HT1080 (cell line): ENCODE results near the gene PLD5. TPM values are rescaled to one million over a fixed set of nuclear protein-coding genes. Genes with fewer than 3 reads are reported as not detected.
A peak's percentile ranks its signal among the peaks of the same experiment; 100 is the strongest.

Source experiments
- DNase-seq: peaks from one replicate; pipeline ENCODE4 v3.0.0-alpha.2; 2015; ENCODE audit warnings: low read depth
- polyA plus RNA-seq, 2 experiments: library from polyadenylated mRNA; depleted of rRNA; stranded (reverse); fragments of >200 nt; gene quantifications; 2 replicates each; pipeline ENCODE4 v1.2.3, GENCODE V29; 2015
- total RNA-seq: library from RNA; depleted of rRNA; stranded (reverse); fragments of >200 nt; shearing (Covaris generic); gene quantifications from 2 replicates; pipeline ENCODE4 v1.2.3, GENCODE V29; 2014; rRNA removed

The PLD5 gene
- 0.33 and 1.2 TPM in 2 replicates for total RNA-seq
- polyA plus RNA-seq (2015; cell fraction: cytosol; rRNA removed) = 0.09 and 0.21 TPM in 2 replicates
- 0.11 TPM in 1 of 2 replicates, not detected in the other for polyA plus RNA-seq (2015; cell fraction: nucleus; rRNA removed)

DNA sequence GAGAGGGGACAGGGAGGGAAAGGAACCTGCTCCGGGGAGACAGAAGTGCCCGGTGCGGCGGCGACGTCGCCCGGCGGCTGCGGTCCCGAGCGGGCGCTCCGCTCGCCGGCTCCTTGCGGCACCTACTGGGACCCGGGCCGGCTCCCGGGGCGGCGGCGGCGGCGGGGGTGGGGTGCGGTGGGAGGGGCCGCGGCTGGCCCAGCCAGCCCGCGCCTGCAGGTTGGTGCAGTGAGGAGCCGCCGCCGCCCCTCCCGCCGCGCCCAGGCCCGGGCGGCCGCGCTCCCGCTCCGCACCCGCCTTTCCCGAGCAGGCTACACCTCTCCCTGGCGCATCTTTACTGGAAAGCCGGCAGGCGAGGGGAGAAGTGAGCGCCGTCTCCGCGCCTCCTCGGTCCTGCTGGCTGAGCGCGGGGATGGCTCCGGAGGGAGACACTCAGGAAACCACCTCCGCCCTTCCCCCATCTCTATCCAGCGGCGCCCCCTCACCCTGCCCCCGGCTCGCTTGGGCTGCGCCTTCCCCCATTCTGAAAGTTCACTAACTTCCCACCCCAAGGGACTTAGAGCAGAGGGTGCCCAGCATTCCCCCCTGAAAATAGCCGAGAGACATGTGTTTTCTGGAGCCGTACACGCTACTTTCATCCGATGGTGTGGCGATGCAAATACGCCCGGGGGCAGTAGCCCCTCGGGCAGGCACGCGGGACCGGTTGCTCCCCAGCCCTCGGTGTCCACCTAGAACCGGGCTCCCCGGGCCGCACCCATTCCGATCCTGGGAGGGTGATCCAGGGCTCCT is at the start of gene PLD5:
Gene PLD5 (minus strand): TSS at position 127 of the 789 bp plus-strand sequence.
- DNase-seq = peak; percentile 46

DNA sequence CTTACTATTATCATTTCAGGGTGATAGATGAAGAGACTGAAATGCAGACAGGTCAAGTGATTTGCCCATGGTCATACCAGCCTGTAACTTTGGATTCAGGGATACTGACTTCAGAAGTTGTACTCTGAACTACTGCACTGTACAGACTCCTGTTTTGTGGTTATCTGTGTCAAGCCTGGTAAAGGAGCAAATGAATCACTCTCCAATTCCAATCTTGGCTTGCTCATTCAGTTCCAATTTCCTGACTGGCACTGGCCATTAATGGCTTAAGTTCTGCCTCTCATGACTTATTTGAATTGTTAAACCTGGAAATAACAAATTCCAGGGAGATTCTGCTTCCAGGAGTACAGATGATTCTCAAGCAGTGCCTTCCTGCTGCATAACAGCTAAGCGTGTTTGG is 45.4 kb upstream of the PLD5 start:
- DNase-seq = peak; percentile 81

DNA sequence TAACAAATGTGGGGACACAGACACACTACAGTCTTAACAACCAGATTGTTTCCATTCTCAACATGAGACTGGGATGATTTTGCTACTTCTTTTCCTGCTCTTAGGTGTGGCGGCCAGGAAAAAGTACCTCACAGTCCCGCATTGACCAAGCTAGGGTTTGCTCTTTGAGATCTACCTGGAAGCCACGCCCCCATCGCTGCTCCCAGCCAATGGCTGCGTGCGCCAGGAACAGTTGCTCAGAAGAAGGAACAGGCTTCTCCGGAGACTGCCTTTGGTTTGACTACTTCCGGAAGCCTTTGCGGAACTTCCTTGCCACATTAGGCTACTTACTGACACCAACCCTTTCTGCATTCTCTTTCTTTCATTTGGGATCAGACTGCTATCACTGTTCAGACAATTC is 44.2 kb upstream of the PLD5 start:
- DNase-seq = no peak

DNA sequence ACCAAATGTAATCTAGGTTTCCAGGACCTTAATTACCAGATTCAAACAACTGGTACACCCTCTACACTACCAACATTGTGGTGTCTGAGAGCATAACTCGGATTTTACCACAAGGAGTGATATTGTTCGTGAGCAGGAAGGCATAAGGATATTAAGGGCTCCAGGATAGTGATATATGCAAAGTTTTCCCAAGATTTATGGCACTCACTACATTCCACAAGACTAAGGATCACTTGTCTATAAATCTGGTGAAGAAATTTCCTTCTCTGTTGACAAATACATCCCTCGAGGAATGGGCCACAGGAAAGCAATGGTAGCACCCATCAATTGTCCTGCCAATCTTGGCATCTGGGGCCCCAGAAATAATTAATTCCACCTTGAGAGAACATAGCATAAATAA is 43.1 kb upstream of the PLD5 start:
- no peak for DNase-seq

DNA sequence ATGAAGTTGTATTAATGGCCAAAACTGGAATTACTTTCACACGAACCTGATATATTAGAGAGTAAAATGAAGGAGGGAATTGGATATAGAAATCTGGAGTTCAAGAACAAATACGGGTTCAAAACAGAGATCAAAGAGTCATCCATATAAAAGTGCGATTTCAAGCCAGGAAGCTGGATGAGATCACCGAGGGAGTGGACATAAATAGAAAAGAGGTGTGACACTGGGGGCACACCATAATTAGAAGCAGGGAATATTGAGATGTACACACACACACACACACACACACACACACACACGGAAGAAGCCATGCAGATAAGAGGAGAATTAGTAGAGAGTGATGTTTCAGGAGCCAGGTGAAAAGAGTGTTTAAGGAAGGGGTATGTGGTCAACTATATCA is 32.3 kb upstream of the PLD5 start:
- DNase-seq = no peak

DNA sequence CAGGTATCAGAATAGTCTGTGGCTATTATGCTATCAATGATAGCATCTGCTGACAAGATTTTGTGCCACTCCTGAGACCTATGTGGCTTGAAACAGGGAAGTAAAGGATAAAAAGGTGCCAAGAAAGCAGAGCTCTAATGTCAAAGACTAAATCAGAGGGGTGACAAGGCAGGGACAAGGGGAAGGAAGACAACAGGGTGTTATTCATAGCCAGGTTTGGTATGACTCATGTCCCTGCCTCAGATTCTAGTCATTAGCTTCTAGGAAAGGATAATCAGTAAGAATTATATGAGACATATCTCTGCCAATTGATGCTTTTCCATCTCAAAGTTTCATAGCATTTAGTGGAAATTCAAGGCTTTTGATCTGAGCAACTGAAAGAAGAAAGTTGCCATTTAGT is 31.8 kb upstream of the PLD5 start:
- DNase-seq = peak; percentile 74

DNA sequence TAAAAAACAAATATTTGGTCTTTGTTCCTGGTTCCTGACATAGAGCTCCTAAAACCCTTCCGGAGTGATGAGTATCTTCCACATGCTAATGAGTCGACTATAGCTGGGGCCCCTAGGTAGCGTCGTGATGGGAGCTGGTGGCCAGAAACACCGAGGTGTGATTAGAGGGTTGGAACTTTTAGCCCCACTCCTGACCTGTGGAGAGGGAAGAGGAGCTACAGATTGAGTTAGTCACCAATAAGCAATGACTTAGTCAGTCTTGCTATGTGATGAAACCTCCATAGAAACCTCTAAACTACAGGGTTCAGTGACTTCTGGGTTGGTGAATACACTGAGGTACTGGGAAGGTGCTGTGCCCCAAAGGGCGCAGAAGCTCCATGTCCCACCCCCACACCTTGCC is 30.1 kb upstream of the PLD5 start:
- DNase-seq = peak; percentile 61

DNA sequence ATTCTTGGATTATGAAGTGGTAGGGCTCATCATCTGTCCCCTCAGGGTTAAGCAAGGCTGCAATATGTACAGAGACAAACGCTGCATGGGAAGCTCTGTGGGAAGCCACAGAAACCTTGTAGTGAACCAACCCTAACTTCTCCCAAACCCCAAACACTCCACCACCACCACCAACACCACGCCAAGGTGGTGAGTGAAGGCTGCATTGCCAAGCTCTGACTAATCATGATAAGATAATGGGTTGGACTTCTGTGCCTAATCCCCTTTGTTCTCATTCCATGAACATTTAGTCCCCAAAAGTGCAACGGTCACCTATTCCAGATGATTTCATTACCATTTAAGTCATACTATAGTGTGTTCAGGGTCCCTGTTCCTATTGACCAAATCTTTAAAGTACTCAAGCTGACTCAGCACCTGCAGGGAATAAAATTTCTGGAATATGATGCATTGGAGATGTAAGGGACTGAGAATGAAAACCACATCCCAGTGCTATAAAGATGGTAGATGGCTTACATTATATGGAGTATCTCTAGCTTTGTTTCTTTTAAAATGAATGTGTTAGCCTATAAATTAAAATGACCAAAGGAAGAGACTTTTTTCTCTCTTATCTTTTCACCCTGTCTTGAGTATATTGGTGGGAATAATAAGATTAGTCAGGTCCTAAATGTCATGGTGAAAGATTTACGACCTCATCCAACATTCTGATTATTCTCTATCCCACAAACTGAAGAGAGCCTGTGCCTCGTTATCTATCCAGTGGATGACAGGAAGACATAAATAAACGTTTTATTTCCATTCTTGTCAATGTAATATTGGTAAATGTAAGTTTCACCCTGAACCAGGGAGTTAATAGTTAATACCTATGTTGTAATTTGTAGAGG is 22.6 kb upstream of the PLD5 start:
- peak; percentile 80 for DNase-seq

DNA sequence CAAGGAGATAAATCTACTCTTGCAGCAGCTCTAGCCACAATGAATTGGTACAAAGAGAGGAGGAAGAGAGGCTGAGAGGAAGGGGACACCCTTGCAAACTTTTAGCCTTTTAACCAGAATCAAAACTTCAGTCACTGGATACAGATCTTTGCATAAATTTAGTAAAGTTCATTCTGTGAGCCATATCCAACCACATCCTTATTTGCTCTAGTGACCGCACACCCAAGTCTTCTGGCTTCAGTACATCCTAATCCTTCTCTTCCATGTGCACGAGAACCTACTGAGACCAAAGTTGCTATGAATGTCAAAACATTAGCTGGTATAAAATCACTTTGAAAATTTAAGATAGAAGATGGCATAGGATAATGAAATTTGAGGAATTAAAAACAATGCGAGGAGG is 21.9 kb upstream of the PLD5 start:
- DNase-seq = peak; percentile 71

DNA sequence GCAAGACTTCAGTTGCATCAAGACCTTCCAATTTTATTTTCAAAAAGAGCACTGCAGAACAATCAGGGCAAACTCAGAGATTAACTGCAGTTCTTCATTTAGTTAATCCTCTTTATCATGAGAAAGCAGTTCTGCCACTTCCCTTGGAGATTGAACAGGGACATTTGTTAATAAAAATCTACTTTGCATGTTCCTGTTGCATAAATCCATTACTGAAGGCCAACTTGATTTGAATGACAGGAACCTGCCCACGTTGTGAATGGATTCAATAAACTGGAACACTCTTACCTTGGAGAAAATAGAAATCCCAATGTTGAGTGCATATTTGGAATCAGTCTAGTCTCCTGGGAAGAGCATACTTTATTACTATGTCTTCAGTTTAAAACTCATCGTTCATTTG is 19.6 kb upstream of the PLD5 start:
- no peak for DNase-seq

DNA sequence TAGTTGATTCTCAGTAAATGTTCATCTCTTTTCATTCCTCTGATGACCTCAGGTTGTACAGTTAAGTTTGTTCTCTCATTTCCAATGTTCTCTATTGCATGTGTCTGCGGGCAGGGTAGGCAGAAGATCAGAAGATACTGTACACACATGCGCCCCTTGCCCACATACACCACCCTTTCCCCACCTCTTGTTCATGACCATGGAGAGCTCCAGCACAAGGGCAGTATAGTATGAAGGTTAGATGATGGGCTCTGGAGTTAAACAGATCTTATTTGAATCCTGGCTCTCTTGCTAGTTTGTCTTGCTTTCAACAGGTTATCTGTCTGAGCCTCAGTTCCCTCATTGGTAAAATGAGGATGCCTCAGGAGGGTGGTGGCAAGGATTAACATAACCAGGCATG is 17.8 kb upstream of the PLD5 start:
- no peak for DNase-seq

DNA sequence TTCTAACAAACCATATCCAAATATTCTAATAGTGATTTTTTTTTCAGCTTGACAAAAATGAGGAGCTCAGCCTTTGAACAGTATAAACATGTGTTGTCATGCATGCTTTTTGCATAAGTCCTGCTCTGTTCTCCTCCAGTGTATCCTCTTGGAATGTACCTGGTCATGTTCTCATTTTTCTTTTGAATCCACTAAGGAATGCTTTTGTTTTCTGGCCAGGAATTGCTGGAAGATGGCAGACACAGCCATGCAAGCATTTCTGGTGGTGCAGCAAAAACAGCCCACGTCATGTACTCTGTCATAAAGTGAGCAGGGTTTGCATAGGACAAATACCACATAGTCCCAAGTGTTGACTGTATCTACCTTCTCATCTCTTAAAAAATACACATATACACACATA is 11.5 kb upstream of the PLD5 start:
- no peak for DNase-seq

DNA sequence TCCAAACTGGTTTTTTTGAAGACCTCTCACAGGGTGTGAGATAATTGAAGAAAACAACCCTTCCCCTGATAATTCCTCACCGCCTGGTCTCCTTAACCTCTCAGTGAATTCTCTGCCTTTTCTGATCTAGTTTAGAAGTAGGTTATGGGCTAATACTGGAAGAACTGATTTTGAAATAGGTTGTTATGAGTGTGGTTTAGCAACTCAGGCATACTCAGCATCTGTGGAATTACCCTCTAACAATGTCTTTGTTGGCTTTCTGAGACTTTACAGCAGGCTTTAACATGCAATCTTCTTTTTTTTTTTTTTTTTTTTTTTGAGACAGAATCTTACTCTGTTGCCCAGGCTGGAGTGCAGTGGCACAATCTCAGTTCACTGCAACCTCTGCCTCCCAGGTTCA is 10.3 kb upstream of the PLD5 start:
- no peak for DNase-seq

DNA sequence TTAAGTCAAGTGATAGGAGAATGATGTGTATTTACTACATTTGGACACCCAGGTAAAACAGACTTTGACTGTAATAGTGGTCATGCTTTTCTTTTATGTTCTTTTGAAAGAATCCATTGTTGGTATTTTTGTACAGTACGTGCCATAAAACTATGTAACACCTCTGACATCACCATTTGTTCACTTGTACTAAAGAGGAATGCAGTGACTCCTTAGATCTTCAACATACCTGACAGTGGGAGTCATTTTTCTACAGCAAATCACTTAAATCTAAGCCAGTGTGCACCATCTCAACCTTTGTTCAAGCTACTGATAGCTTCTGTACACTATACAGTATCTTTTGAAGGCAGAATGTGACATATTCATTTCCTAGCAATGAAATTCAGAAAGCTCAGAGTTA is 6.3 kb upstream of the PLD5 start:
- DNase-seq = peak; percentile 79

DNA sequence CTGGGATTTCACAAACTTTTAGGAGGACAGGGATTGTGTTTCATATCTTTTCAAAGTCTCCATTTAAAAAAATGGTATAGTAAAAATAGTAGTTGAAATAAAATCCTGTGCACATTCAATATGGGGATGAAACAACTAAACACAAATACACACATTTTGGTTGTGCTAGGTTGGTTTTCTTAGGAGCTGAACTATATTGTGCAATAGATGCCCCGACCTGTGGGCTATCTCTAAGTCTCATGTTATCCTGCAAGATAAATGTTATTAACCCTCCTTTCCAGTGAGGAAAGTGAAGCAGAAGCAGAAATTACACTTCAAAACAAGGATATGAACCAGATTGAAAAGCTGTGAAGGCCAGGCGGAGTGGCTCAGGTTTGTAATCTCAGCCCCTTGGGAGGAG is 1.3 kb upstream of the PLD5 start:
- no peak for DNase-seq

DNA sequence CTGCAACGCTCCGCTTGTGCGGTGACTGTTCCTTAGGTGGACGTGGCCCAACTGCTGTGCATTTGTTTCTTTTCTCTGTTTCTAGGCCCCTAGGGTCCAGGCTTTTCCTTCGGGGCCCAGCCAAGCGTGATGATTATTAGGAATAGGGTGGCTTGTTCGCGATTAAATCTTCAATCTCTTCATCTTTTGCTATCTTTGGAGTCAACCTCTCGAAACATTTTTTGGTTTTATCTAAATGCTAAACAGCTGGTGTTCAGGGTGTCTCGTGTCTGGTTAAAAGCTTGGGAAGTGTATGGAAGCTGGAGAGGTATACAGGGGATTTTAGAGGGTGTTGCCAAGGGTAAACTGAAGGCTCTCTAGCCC is 844 bp upstream of the PLD5 start:
- no peak for DNase-seq

DNA sequence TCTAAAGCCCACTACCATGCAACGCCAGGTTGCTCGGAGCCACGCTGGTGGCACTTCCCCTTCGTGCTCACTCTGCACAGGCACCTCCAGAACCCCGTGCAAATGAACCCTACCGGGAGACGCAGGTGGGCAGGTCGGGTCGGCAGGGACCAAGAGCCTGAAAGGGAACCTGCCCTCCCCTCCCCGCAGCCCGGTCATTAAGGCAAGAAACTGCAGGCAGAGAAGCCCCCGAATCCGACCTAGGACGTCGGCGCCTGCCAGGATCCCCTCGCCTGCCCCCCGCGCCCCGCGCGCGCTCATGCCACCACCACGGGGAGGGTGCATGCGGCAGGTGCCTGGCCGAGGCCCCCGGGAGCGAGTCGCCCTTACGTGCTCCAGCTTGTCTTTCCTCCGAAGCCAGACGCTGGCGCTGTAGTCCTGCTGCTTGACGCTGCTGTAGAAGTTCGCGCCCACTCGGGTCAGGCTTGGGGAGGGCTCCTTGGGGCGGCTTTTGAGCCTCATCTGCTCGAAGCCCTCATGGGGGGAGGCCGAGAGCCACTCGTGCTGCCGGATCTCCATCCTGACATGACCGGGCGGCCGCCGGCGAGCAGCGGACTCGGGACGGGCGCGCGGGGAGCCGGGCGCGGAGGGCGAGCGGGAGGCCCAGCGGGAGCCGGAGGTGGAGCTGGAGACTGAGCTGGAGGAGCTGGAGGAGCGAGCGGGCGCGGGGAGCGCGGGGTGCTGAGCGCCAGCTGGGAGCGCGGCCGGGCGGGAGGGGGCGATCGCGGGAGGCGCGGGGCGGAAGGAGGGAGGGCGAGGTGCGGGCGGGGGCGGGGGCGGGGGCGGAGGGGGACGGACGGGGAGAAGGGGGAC is 552 bp downstream of the PLD5 start:
- DNase-seq = peak; percentile 60

DNA sequence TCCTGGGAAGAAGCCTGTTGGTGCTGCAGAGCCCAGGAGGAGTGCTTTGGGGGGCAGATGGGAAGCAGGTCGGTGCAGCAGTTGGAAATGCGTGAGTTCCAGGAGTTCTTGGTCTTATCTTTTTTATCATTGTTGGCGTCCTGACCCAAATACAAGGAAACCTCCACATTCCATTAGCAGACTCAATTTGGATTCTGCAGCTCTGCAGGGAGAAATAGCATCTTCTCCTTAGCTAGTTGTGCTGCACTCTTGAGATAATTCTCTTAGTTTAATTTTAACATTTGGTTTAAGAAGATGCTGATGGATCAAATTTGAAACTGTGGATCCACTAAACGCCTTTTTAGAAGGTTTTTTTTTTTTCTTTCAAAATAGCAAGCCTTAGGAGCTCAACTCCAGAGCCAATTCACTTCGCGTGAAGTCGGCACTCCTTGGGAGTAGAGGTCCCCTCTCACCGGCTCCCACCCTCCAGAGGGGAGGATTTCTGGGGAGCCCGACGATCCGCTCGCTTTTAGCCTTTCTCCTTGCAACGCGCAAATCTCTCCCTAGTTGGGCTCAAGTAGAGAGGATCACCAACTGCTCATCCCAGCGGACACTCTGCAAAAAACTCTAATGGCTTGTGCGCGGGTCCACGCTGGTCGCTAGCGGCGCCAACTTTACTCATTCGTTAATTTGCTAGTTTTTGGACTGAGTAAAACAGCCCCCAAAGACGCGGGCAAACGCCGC is 1.3 kb downstream of the PLD5 start:
- DNase-seq = no peak

DNA sequence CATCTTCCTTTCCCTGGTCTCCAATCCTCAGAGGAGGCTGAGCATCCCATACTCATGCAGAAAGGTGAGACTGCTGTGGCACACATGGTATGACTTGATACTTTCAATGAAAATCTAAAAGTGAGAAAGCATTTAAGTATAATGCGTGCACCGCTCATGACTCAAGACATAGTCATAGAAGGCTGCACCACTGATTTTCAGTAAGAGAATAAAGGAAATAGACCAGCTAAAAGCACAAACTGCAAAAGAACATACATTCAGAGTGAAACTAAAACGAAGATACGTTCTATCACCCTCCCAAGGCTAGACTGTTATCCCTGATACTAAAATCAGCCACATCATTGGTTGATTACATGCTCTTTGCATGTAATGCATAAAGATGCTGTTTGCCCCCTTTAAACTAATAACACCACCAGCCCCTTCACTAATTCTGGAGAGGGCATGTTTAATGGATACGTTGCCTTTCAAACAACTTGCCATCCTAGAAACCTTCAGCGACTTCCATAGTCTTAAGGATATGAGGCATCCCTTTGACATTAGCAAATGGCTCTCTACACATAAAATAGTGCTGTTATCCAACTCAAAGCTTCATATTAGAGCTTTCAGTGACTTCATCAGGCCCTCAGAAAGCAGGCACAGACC is 2.1 kb downstream of the PLD5 start:
- DNase-seq = peak; percentile 77

DNA sequence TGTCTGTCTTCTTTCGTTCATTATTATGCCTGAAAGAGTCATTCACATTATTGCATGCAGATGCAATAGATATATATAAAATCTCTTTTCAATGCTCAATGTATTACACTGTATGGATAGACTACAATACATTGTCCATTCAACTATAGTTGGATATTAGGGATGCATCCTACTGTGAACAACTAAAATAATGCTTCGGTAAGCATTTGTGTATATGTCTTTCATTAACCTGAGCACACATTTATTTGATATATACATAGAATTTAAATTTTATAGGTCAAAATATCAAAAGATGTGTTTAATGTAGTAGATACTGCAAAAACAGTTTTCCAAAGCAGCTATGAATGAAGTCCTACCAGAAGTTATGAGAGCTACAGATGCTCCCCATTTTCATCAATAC is 8.9 kb downstream of the PLD5 start:
- DNase-seq = no peak
